ENCODE measurements around the gene TMEM219.

The TMEM219 gene

GRCh38 chr16:29971304-29971703 is 9.4 kb downstream of the TMEM219 start:
- no peak for TF ChIP-seq GATA3 (IDR thresholded peaks at IDR 0.05; ENCODE audit: low read depth, low read length)
- TF ChIP-seq GATA2 (IDR thresholded peaks at IDR 0.05; ENCODE audit: low read depth, low read length), result no peak

GRCh38 chr16:29972500-29972899 is 10.6 kb downstream of the TMEM219 start:
- TF ChIP-seq GATA3 (IDR thresholded peaks at IDR 0.05; ENCODE audit: low read depth, low read length), result no peak
- no peak for TF ChIP-seq GATA2 (IDR thresholded peaks at IDR 0.05; ENCODE audit: low read depth, low read length)

- TF ChIP-seq GATA2 (IDR thresholded peaks at IDR 0.05; ENCODE audit: low read depth, low read length), result no peak
- no peak for TF ChIP-seq GATA3 (IDR thresholded peaks at IDR 0.05; ENCODE audit: low read depth, low read length)
Observed at GRCh38 chr16:29972992-29973383, 11.1 kb downstream of the TMEM219 start.

GRCh38 chr16:29973384-29974246 is 11.7 kb downstream of the TMEM219 start, which contains the start of gene TAOK2:
Gene TAOK2, plus strand, starts transcription at chr16:29973868. Its CDS starts 3,905 bp downstream, at chr16:29977773.
- TF ChIP-seq GATA2 (IDR thresholded peaks at IDR 0.05; ENCODE audit: low read depth, low read length), result no peak
- no peak for TF ChIP-seq GATA3 (IDR thresholded peaks at IDR 0.05; ENCODE audit: low read depth, low read length)

GRCh38 chr16:29974291-29975133 is 12.6 kb downstream of the TMEM219 start:
- TF ChIP-seq GATA3 (IDR thresholded peaks at IDR 0.05; ENCODE audit: low read depth, low read length) (no peak), GATA2 (IDR thresholded peaks at IDR 0.05; ENCODE audit: low read depth, low read length) (no peak)

GRCh38 chr16:29975134-29975538 is 13.3 kb downstream of the TMEM219 start:
- TF ChIP-seq GATA3 (IDR thresholded peaks at IDR 0.05; ENCODE audit: low read depth, low read length) (no peak), GATA2 (IDR thresholded peaks at IDR 0.05; ENCODE audit: low read depth, low read length) (no peak)

- TF ChIP-seq GATA3 (IDR thresholded peaks at IDR 0.05; ENCODE audit: low read depth, low read length) (no peak), GATA2 (IDR thresholded peaks at IDR 0.05; ENCODE audit: low read depth, low read length) (no peak)
Observed at GRCh38 chr16:29975811-29976511, 14.1 kb downstream of the TMEM219 start.

GRCh38 chr16:29977063-29977825 is 15.4 kb downstream of the TMEM219 start:
- TF ChIP-seq GATA3 (IDR thresholded peaks at IDR 0.05; ENCODE audit: low read depth, low read length), result no peak
- TF ChIP-seq GATA2 (IDR thresholded peaks at IDR 0.05; ENCODE audit: low read depth, low read length), result no peak

GRCh38 chr16:29978081-29978480 is 16.2 kb downstream of the TMEM219 start:
- TF ChIP-seq GATA2 (IDR thresholded peaks at IDR 0.05; ENCODE audit: low read depth, low read length), result no peak
- TF ChIP-seq GATA3 (IDR thresholded peaks at IDR 0.05; ENCODE audit: low read depth, low read length), result no peak

- TF ChIP-seq GATA3 (IDR thresholded peaks at IDR 0.05; ENCODE audit: low read depth, low read length) (no peak), GATA2 (IDR thresholded peaks at IDR 0.05; ENCODE audit: low read depth, low read length) (no peak)
Observed at GRCh38 chr16:29978564-29979270, 16.8 kb downstream of the TMEM219 start.

- TF ChIP-seq GATA3 (IDR thresholded peaks at IDR 0.05; ENCODE audit: low read depth, low read length) (no peak), GATA2 (IDR thresholded peaks at IDR 0.05; ENCODE audit: low read depth, low read length) (no peak)
Observed at GRCh38 chr16:29982560-29983419, 20.9 kb downstream of the TMEM219 start.

Measured in SH-SY5Y (cell line).